Mesothelial cell of epicardium (in vitro differentiated cells): ENCODE measurements around the gene FGGY. TPM values are rescaled to one million over a fixed set of nuclear protein-coding genes. Genes with fewer than 3 reads are reported as not detected.
"Not testable (repeated sequence)": the region's sequence is repeated elsewhere in the genome, so short reads cannot be mapped to it uniquely, and the experiment has no call there.

ENCODE experiments used
- DNase-seq, 2 experiments: peaks; one replicate each; pipeline ENCODE4 v3.0.0; 2021; ENCODE audit warnings: low spot score in 2 of 2; ENCODE audit not compliant: unreplicated experiment in 2 of 2
- H3K27ac Mint-ChIP-seq: 2 replicates; pipeline ENCODE4 v1.8.0; 2021; ENCODE audit warnings: mixed read lengths
- H3K27me3 Mint-ChIP-seq: 2 replicates; pipeline ENCODE4 v1.8.0; 2021; ENCODE audit warnings: low read depth, mixed read lengths
- H3K36me3 Mint-ChIP-seq: 2 replicates; pipeline ENCODE4 v1.8.0; 2021; ENCODE audit warnings: mixed read lengths
- H3K4me1 Mint-ChIP-seq: 2 replicates; pipeline ENCODE4 v1.8.0; 2021; ENCODE audit warnings: mixed read lengths
- H3K4me3 Mint-ChIP-seq: 2 replicates; pipeline ENCODE4 v1.8.0; 2021; ENCODE audit warnings: mild to moderate bottlenecking, moderate library complexity, mixed read lengths
- H3K9me3 Mint-ChIP-seq: 2 replicates; pipeline ENCODE4 v1.8.0; 2021; ENCODE audit warnings: mixed read lengths
- total RNA-seq: library from RNA; stranded (reverse); gene quantifications from 3 replicates; pipeline ENCODE4 v1.2.1, GENCODE V29; 2021
- TF ChIP-seq, protein P1 (sequence below): fragments of 200-600 bp; sonication (generic); IDR thresholded peaks from one replicate; pipeline ENCODE4 v1.5.0; 2021; ENCODE audit warnings: antibody characterized with exemption; ENCODE audit not compliant: unreplicated experiment

The FGGY gene
- total RNA-seq, 1 donor from 2014 or later = 21.8 TPM

DNA sequence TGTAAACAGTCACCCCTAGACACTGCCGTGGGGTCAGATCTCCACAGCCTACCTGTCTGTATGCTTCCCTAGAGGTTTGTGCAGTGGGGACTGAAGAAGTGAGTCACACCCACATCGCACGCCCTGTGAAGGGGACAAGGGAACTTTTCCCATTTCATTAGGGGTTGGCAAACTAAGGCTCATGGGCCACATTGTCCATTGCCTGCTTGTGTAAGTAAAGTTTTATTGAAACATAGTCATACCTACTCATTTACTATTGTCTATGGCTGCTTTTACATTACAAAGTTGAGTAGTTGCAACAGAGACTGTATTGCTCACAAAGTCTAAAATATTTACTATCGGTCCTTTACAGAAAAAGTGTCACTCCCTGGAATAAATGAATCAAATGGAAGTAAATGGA is 2.5 kb upstream of the FGGY start:
- peaks cover 4% of the 10 kb centered on the region for H3K36me3 Mint-ChIP-seq
- H3K9me3 Mint-ChIP-seq = peaks cover 4% of the 10 kb centered on the region
- H3K4me3 Mint-ChIP-seq = no peak overlapping the region
- H3K27me3 Mint-ChIP-seq = no peaks in the 10 kb centered on the region
- no peak overlapping the region for H3K27ac Mint-ChIP-seq
- no peak for DNase-seq
- TF ChIP-seq, protein P1, sequence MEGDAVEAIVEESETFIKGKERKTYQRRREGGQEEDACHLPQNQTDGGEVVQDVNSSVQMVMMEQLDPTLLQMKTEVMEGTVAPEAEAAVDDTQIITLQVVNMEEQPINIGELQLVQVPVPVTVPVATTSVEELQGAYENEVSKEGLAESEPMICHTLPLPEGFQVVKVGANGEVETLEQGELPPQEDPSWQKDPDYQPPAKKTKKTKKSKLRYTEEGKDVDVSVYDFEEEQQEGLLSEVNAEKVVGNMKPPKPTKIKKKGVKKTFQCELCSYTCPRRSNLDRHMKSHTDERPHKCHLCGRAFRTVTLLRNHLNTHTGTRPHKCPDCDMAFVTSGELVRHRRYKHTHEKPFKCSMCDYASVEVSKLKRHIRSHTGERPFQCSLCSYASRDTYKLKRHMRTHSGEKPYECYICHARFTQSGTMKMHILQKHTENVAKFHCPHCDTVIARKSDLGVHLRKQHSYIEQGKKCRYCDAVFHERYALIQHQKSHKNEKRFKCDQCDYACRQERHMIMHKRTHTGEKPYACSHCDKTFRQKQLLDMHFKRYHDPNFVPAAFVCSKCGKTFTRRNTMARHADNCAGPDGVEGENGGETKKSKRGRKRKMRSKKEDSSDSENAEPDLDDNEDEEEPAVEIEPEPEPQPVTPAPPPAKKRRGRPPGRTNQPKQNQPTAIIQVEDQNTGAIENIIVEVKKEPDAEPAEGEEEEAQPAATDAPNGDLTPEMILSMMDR = no peak
- peaks cover 46% of the 10 kb centered on the region for H3K4me1 Mint-ChIP-seq

DNA sequence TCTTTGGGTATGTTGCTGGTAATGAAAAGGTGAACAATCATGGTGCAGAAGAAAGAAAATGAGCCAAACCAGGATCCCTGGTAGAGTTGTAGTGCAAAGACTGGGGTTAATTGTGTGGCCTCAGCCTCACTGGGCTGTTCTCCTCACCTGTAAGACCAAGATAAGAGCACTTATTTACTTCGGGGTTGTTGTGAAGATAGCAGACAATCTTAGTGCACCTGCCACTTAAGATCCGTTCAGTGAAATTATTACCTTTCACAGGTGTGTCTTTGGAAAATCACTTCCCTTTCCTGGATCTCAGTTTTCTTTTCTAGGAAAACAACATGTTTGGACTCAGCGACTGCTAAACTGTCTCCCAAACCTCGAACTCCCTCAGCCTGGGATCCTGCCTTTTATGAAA is 1.3 kb upstream of the FGGY start:
- peaks cover 5% of the 10 kb centered on the region for H3K9me3 Mint-ChIP-seq
- H3K27ac Mint-ChIP-seq = peak overlapping the region; percentile 93
- no peaks in the 10 kb centered on the region for H3K27me3 Mint-ChIP-seq
- peak overlapping the region; percentile 65 for H3K4me3 Mint-ChIP-seq
- TF ChIP-seq, protein P1 = no peak
- no peak for DNase-seq
- H3K4me1 Mint-ChIP-seq = peaks cover 46% of the 10 kb centered on the region
- H3K36me3 Mint-ChIP-seq = peaks cover 4% of the 10 kb centered on the region

DNA sequence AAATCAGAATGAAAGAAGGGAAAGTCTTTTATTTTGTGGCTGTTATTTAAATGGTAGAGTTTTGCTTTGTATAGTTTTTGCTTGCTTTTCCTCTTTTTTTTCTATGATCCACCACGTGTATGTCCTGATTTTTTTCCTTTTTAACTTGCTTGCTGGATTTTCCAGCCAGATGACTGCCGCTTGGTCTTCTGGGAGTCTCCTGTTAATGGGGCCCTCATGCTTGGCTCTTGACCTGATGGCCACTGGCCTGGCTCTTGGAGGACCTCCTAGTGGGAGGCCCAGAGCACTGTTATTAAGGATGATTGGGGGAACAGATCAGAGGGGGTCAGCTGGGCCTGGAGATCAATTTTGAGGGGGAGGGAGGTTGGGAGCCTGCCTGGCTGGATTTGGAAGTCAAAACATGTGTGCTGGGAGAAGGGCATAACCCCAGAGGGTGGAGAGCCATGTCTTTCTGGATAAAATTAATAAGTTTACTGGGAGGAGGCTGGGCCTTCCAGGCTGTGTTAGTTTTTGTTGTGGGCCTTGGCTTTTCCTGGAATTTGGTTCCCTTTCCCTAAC is 1.2 kb downstream of the FGGY start:
- TF ChIP-seq, protein P1 = no peak
- Mint-ChIP-seq H3K27me3 (no peaks in the 10 kb centered on the region), H3K4me1 (peaks cover 37% of the 10 kb centered on the region), H3K27ac (peak overlapping the region; percentile 96), H3K9me3 (peaks cover 15% of the 10 kb centered on the region), H3K36me3 (peaks cover 13% of the 10 kb centered on the region), H3K4me3 (peak overlapping the region; percentile 65)
- no peak for DNase-seq

DNA sequence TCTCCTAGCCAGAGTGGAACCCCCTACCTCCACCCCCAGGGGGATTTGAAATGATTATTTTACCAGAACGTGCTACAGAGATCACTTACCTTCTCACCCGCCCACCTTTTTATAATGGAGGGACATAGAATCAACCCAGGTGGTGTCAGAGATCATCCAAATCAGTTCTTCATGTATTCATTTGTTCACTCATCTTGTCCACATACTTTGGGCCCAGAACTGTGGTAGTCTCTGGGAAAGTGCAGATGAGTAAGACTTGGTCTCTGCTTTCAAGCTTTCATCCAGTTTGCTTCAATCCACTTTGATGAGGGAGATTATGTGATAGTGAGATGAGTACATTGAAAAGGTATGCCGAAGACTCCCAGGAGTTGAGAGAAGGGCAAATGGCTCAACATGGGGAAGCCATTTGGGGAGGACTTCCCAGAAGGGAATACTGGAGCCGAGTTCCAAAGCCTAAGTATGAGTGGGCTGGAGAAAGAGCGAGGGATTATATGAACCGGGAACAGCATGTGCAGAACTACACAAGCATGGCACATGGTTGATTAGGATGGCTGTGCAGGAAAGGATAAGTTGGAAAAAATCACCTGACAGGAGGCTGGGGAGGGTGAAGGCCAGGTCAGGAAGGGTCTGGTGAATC is 1.9 kb downstream of the FGGY start:
- peaks cover 18% of the 10 kb centered on the region for H3K9me3 Mint-ChIP-seq
- H3K4me1 Mint-ChIP-seq = peaks cover 35% of the 10 kb centered on the region
- H3K36me3 Mint-ChIP-seq = peaks cover 17% of the 10 kb centered on the region
- H3K4me3 Mint-ChIP-seq = no peak overlapping the region
- DNase-seq = no peak
- TF ChIP-seq, protein P1 = no peak
- H3K27me3 Mint-ChIP-seq = no peaks in the 10 kb centered on the region
- peak overlapping the region; percentile 96 for H3K27ac Mint-ChIP-seq

DNA sequence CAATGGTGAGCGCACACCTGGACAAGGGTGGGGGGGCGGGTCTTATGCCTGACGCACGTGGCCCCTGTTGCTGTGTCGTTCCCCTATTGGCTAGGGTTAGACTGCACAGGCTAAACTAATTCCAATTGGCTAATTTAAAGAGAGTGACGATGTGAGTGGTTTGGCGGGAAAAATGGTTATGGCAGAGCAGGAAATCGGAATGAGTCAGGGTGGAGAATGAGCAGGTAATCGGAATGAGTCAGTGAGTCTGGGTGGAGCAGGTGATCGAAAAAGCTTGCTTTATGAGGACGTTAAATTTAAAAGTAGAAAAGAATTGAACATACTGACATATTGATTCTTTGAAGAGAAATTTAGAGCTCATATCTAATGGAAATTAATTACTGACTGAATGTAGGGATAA is 2.8 kb downstream of the FGGY start:
- not testable (repeated sequence) for H3K27me3 Mint-ChIP-seq, H3K4me3 Mint-ChIP-seq, DNase-seq, H3K27ac Mint-ChIP-seq
- Mint-ChIP-seq H3K9me3 (peaks cover 27% of the 10 kb centered on the region), H3K36me3 (peaks cover 25% of the 10 kb centered on the region), H3K4me1 (peaks cover 35% of the 10 kb centered on the region)

DNA sequence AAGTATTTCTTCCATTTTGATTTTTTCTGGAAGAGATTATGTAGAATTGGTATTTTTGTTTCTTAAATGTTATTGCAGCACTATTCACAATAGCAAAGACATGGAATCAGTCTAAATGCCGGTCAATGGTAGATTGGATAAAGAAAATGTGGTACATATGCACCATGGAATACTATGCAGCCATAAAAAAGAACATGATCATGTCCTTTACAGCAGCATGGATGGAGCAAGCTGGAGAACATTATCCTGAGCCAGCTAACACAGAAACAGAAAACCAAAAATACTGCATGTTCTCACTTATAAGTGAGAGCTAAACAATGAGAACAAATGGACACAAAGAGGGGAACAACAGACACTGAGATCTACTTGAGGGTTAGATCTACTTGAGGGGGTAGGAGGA is 5.4 kb downstream of the FGGY start:
- Mint-ChIP-seq H3K27me3 (no peaks in the 10 kb centered on the region), H3K4me1 (peaks cover 20% of the 10 kb centered on the region), H3K4me3 (no peak overlapping the region), H3K36me3 (peaks cover 40% of the 10 kb centered on the region), H3K27ac (no peak overlapping the region), H3K9me3 (peaks cover 48% of the 10 kb centered on the region)
- TF ChIP-seq, protein P1 = no peak
- DNase-seq = no peak
